Epidermal melanocyte (primary cell): ENCODE measurements around the gene ZFX.

Experiments
- DNase-seq: peaks from one replicate; pipeline ENCODE4 v3.0.0; 2011; ENCODE audit warnings: low spot score; ENCODE audit not compliant: insufficient read length

ZFX gene

GRCh38 chrX:24201216-24201615 lies 51.7 kb downstream of the ZFX start:
- no peak for DNase-seq

DNA sequence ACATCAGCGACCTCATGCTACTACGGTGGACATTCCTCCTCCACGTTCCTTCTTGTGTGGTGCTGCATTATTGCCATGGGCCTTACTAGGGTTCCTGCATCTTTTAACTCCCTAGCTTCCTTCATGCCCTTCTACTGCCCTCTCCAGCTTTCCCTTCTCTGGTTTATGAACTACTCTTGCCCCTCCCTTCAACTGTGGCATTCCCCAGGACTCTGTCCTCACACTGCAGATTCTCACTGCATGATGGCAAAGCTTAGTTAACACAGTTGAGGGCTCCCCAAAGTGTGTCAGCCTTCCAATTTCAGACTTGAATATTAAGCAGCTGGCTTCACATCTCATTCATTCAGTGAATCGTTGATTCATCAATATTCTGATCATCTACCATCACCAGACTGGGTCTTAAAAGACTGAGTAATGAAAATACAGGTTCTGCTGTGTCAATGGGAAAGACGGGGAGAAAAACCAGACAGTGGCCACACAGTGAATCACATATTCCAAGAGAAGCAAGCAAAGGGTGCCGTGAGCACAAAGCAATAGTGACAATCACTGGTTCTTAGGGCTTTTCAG lies 53.0 kb downstream of the ZFX start:
- DNase-seq = no peak

GRCh38 chrX:24203072-24203808 lies 53.7 kb downstream of the ZFX start:
- no peak for DNase-seq

DNA sequence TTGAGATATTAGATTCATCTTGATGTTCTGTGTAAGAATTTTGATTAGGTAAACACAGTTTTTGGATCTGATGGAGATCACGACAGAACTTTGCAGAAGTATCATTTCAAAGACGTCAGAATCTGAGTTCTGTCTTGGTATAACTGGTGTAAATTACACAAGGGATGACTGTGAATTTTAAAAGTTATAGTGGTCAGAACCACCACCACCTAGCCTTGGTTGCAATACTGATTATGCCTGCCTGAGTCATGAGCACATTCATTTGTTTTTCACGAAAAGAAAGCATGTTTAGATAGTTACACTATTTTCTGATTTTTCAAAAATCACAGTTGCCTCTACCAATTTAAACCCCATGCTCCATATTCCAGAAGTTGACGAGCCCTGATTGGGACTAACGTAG lies 54.8 kb downstream of the ZFX start:
- DNase-seq = no peak

GRCh38 chrX:24204958-24205357 lies 55.4 kb downstream of the ZFX start:
- no peak for DNase-seq

- DNase-seq = no peak
Measured at GRCh38 chrX:24207826-24208225, 58.3 kb downstream of the ZFX start.

- no peak for DNase-seq
Measured at GRCh38 chrX:24208496-24209240, 59.1 kb downstream of the ZFX start.

GRCh38 chrX:24210190-24210589 lies 60.7 kb downstream of the ZFX start:
- no peak for DNase-seq

- DNase-seq = no peak
Measured at GRCh38 chrX:24214568-24214967, 65.0 kb downstream of the ZFX start.

- DNase-seq = no peak
Measured at GRCh38 chrX:24215272-24215671, 65.7 kb downstream of the ZFX start.

DNA sequence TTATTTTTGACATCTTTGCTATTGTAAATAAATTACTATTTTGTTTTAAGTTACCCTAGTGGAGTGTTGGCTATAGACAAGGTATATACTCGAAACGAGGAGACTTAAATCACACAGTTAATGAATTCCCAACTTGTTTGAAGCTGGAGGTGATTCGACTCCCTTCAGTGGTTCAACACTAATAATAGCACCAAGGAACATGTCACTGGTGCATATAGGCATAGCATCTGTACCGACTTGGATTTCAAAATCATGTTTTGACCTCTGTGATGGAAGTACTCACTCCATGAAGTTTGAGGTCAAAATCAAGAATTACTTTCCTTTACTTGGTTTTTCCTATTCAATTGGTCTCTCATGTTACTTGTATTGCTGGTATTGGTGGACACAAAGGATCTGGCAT lies 66.5 kb downstream of the ZFX start:
- DNase-seq = no peak

GRCh38 chrX:24216827-24217226 lies 67.3 kb downstream of the ZFX start:
- no peak for DNase-seq

DNA sequence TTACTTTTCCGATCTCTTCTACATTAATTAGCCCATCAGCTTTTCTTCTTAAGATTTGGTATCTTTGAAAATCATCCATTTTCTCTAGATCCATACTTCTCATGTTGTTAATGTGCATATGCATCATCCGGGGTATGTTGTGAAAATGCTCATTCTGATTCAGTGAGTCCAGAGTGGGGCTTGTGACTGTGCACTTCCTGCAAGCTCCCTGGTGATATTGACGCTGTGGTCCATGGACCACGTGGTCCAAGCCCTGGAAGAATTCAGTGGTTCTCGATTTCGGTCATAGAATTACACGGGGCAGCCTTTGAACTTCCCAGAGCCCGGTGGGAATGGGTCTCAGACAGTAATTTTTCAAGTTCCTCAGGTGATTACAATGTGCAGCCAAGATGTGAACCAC lies 69.8 kb downstream of the ZFX start:
- no peak for DNase-seq

DNA sequence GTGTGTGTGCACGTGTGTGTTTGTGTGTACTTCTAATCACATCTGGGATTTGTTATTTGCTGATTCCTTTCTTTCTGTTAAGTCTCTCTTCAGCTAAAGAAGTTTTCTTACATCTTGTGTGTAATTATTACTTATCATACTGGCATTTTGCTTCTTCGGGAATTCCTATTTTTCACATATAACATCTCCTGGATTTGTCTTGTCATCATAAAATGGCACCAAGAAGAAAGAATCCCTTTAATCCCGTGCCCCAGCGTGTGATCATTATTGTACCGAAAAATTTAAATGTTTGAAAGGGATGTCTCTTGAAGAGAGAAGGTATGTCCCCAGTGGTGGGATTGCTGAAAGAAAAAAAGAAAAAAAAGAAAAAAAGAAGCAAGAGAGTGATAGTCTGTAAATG lies 72.3 kb downstream of the ZFX start:
- no peak for DNase-seq

- no peak for DNase-seq
Measured at GRCh38 chrX:24225265-24225664, 75.7 kb downstream of the ZFX start.

GRCh38 chrX:24226176-24226575 lies 76.6 kb downstream of the ZFX start:
- DNase-seq = no peak

- DNase-seq = no peak
Measured at GRCh38 chrX:24228596-24228995, 79.1 kb downstream of the ZFX start.

DNA sequence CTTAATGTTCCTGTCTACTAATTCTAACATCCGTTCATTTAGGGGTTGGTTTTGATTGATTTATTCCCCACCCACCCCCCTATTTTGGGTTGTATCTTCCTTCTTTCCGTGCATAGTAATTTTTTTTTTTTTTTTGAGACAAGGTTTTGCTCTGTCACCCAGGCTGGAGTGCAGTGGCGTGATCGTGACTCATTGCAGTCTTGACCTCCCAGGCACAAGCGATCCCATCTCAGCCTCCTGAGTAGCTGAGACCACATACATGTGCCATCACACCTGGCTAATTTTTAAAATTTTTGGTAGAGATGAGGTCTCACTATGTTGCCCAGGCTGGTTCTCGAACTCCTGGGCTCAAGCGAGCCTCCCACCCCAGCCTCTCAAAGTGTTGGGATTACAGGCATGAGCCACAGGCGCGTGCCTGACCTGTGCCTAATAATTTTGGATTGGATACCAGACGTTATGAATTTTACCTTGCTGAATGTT lies 79.9 kb downstream of the ZFX start:
- no peak for DNase-seq

DNA sequence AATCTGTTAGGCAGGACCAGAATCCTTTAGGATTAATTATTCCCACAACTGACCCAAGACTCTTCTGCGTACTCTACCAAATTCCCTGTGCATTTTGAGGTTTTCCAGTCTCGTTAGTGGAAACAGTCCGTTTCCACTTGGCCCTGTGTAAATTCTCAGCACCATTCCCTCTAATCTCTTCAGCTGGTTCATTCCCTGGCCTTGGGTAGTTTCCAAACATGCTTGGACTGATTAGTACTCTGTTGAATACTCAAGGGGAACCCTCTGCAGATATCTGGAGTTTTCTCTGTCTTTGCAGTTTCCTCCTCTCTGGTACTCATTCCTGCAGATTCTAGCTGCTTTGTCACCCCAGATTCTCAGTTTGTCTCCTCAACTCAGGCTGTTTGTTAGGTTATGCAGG lies 80.4 kb downstream of the ZFX start:
- DNase-seq = no peak

GRCh38 chrX:24231131-24231540 lies 81.6 kb downstream of the ZFX start:
- no peak for DNase-seq

GRCh38 chrX:24231641-24232179 lies 82.2 kb downstream of the ZFX start:
- DNase-seq = no peak

- no peak for DNase-seq
Measured at GRCh38 chrX:24232796-24233195, 83.3 kb downstream of the ZFX start.
